Limb (tissue), 2 donors: ENCODE measurements around the gene LAMA3.
"Not testable (repeated sequence)": the region's sequence is repeated elsewhere in the genome, so short reads cannot be mapped to it uniquely, and the experiment has no call there.

Source experiments
- DNase-seq, 2 donors: peaks; one replicate each; pipeline ENCODE4 v3.0.0-alpha.2; 2016; ENCODE audit errors: extremely low spot score in 2 of 2

The LAMA3 gene

GRCh38 chr18:23703057-23703986 lies 14.1 kb downstream of the LAMA3 start:
- DNase-seq: peak in 1 of 2 donors; percentile 11

DNA sequence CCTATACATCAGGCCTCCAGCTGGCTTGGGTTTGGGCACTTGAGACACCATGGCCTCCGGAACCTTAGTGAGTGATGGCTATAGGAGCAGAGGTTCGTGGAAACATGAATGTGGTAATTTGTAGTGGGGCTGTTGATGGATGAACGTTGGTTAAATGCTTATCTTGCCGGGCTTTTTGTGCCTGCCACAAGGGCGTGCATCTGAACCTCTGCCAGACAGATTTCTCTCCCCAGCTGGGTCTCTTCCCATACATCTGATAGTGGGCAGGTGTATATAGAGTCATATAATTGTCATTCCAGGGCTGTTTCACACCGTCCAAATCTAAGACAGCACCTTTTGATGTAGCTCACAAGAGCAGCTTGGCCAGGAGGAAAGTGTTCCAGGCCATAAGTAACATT lies 14.7 kb downstream of the LAMA3 start:
- DNase-seq: no peak

DNA sequence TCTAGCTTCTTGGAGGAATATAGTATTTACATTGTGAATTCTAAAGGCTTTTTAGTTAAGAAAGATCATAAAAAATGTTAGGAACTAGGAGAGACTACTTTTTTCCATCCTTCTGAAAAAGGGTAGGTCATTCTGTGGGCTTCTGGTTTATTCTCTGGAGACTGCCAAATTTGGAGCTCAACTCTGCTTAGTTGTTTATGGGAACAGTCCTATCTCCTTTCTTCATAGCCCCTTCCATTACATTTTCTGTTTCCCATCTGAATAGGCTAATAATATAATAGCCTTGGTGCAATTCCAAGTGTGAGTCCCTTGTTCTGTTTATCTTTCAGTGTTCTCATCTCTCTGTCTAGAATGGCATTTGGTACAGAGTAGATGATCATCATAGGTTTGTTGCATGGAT lies 15.6 kb downstream of the LAMA3 start:
- DNase-seq: no peak

DNA sequence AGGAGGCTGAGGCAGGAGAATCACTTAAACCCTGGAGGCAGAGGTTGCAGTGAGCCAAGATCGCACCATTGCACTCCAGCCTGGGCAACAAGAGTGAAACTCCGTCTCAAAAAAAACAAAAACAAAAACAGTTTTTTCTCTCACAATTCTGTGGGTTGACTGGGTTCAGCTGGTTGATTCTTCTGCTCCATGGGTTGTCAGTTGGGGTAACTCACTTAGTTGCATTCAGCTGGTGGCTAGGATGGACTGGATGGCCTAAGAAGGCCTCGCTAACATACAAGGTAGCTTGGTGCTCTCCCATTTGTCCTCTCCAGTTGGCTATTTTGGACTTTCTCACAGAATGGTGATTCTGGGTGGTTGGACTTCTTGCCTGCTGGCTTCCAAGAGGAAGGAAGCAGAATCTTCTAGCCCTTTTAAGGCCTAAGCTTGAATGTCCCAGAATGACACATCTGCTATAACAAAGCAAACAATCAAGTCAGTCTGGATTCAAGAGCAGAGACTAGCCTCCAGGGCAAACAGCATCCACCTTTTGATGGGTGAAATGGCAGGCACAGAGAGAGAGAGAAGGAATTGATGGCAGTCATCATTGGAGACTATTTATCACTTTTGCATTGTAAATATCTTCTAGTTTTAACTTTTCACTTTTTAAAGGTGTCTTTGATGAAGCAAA lies 17.9 kb downstream of the LAMA3 start:
- no peak for DNase-seq

- no peak for DNase-seq
These were observed 20.8 kb downstream of the LAMA3 start for GRCh38 chr18:23710068-23710527.

DNA sequence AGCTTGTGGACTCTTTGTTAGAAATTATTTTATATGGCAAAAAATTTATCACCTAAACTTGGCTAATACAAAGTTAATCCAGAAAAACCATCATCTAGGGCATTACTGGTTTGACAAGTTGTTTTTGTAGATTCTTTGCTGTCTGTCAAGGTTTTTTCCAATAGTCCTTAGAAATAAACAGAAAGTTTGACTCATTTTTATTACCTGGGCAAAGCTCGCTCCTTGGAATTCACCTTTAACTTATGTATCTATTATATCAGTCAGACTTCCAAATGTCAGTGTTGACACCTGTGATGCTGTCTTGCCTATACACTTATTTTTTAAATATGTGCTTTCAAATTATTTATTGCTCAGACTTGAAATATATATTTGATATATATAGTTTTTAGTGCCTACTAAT lies 21.7 kb downstream of the LAMA3 start:
- no peak for DNase-seq

- no peak for DNase-seq
These were observed 22.2 kb downstream of the LAMA3 start for GRCh38 chr18:23711426-23711825.

- no peak for DNase-seq
These were observed 23.2 kb downstream of the LAMA3 start for GRCh38 chr18:23712445-23712844.

GRCh38 chr18:23714576-23714975 lies 25.3 kb downstream of the LAMA3 start:
- no peak for DNase-seq

GRCh38 chr18:23716079-23716478 lies 26.8 kb downstream of the LAMA3 start:
- DNase-seq: not testable (repeated sequence)

DNA sequence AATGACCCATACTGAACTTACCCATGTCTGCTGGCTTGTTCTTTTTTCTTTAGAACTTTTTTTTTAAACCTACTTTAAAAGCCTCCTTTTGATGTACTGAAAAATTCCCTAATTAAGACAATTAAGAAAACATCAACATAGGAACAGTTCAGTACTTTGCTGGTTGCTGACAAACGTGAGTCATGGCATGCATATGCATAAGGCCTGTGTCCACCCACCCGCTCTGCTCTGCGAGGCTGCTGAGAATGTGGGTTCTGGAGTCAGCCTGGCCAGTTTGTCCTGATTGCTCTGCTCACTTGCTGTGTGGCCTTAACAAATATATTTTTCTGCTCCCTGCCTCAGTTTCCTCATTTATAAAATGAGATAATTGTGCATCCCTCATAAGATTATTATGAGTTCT lies 27.3 kb downstream of the LAMA3 start:
- no peak for DNase-seq

GRCh38 chr18:23716966-23717365 lies 27.7 kb downstream of the LAMA3 start:
- DNase-seq: no peak

DNA sequence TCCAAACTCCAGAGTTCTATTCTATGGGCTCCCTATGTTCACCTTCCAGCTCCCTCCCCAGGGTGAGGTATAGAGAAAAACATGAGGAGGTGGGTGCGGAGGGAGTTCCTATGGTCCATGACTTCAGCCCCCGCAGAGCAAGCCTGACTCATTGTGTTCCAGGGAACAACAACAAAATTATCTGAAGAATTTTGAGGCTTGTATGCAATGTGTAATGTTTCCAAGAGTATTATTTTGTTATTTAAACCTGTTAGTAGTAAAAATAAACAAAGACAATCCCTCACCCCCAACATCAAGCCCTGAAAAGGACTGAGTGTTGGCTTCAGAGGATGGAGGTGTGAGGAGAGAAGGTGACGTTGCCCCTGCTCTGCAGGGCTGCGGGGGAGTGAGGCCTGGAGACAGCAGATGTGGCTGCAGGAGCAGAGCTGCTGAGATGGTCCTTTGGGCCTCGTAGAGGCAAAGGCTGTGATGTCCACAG lies 29.0 kb downstream of the LAMA3 start:
- no peak for DNase-seq

DNA sequence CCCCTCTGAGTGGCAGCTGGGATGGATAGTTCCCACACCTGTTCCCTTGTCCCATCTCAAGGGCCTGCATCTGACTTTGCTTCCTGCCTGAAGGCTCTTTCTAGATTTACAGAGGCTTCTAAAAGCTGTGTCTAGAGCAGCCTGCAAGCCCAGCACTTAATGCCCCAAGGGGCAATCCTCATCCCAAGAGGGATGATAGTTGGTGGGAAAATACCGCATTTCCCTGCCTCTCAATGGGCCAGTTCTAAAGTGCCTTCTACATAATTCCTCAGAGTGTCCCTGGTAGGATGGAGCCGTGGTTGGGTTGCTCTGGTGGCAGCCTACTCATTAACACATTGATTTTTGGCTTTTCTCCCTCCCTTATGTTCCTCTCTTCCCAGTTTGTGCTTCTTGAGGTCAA lies 29.5 kb downstream of the LAMA3 start:
- no peak for DNase-seq

DNA sequence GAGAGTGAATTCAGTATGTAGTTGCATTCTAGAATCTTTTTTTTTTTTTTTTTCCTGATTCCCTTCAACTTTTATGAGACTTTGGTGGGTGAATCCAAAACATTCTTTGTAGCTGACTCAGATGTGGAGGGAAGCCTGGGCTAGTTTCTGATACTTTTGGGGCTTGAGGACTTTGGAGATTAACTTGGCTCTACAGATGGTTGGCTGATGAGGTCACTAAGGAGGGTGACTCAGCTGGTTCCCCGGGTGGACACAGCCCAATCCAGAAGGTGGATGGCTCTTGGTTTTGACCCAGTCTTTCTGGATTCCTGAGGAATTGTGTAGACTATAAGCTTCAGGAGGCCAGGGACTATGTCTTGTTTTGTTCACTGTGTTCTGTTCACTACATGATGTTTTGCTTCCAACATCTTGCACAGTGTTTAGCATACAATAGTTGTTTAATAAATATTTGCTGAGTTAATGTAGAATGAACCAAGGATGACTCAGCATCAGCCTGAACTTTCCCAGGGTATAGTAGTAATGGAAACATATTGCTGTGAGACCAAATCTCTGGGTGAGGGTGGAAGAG lies 30.5 kb downstream of the LAMA3 start:
- DNase-seq: no peak

GRCh38 chr18:23721696-23722480 lies 32.6 kb downstream of the LAMA3 start:
- no peak for DNase-seq

GRCh38 chr18:23722646-23723045 lies 33.4 kb downstream of the LAMA3 start:
- DNase-seq: no peak

- no peak for DNase-seq
These were observed 33.9 kb downstream of the LAMA3 start for GRCh38 chr18:23723121-23723520.

GRCh38 chr18:23724681-23725080 lies 35.4 kb downstream of the LAMA3 start:
- DNase-seq: no peak

- no peak for DNase-seq
These were observed 36.1 kb downstream of the LAMA3 start for GRCh38 chr18:23725351-23725750.
